OCI-LY1 (cell line): ENCODE results near the gene GRAMD1B.

Experiments used
- H2AFZ ChIP-seq: fragments of 200-600 bp; sonication (generic), shearing (Covaris generic); 2 replicates; pipeline ENCODE4 v1.6.0; 2014; ENCODE audit warnings: antibody characterized with exemption, mild to moderate bottlenecking, low read length
- H3F3A ChIP-seq: fragments of 200-600 bp; sonication (generic), shearing (Covaris generic); 2 replicates; pipeline ENCODE4 v1.6.0; 2014; ENCODE audit warnings: mild to moderate bottlenecking, antibody characterized with exemption, low read length, moderate library complexity; ENCODE audit not compliant: insufficient read depth
- H3K27ac ChIP-seq: fragments of 200-600 bp; sonication (generic); 2 replicates; pipeline ENCODE4 v1.5.1; 2014; ENCODE audit warnings: low read length, mixed run types, mild to moderate bottlenecking, low read depth; ENCODE audit not compliant: poor library complexity, severe bottlenecking
- H3K27me3 ChIP-seq: fragments of 200-600 bp; sonication (generic); 2 replicates; pipeline ENCODE4 v1.6.0; 2014; ENCODE audit warnings: antibody characterized with exemption, mild to moderate bottlenecking, low read length, moderate library complexity; ENCODE audit not compliant: insufficient read depth
- H3K36me3 ChIP-seq: fragments of 200-600 bp; sonication (generic); 2 replicates; pipeline ENCODE4 v1.6.1; 2014; ENCODE audit warnings: mild to moderate bottlenecking, antibody characterized with exemption, low read length, moderate library complexity, mixed read lengths; ENCODE audit not compliant: insufficient read depth
- H3K4me1 ChIP-seq: fragments of 200-600 bp; sonication (generic); 2 replicates; pipeline ENCODE4 v1.5.1; 2014; ENCODE audit warnings: mild to moderate bottlenecking, low read length, moderate library complexity; ENCODE audit not compliant: insufficient read depth, severe bottlenecking
- H3K4me2 ChIP-seq: fragments of 200-600 bp; sonication (generic), shearing (Covaris generic); 2 replicates; pipeline ENCODE4 v1.6.1; 2014; ENCODE audit warnings: low read length
- H3K4me3 ChIP-seq: fragments of 200-600 bp; sonication (generic); 2 replicates; pipeline ENCODE4 v1.5.1; 2014; ENCODE audit warnings: low read length, low read depth, mild to moderate bottlenecking, mixed read lengths; ENCODE audit not compliant: poor library complexity, severe bottlenecking
- H3K79me2 ChIP-seq: fragments of 200-600 bp; shearing (Covaris generic); 2 replicates; pipeline ENCODE4 v1.6.1; 2016; ENCODE audit warnings: mixed run types, low read length, mixed read lengths; ENCODE audit not compliant: insufficient read depth
- H3K9ac ChIP-seq: fragments of 200-600 bp; sonication (generic), shearing (Covaris generic); 2 replicates; pipeline ENCODE4 v1.6.1; 2014; ENCODE audit warnings: mild to moderate bottlenecking, low read length, mixed read lengths
- H3K9me2 ChIP-seq: fragments of 200-600 bp; sonication (generic), shearing (Covaris generic); 2 replicates; pipeline ENCODE4 v1.6.1; 2014; ENCODE audit warnings: low read depth, mild to moderate bottlenecking, low read length, mixed read lengths
- H3K9me3 ChIP-seq: fragments of 200-600 bp; shearing (Covaris generic); 2 replicates; pipeline ENCODE4 v1.6.1; 2014; ENCODE audit warnings: low read length, mixed read lengths
- H4K20me1 ChIP-seq: fragments of 200-600 bp; sonication (generic), shearing (Covaris generic); 2 replicates; pipeline ENCODE4 v1.6.0; 2016; ENCODE audit warnings: mild to moderate bottlenecking, low read length; ENCODE audit not compliant: insufficient read depth
- EZH2 ChIP-seq: fragments of 200-600 bp; sonication (generic), shearing (Covaris generic); IDR thresholded peaks from 2 replicates; pipeline ENCODE4 v1.8.0; 2017; ENCODE audit warnings: borderline replicate concordance, mixed run types, mild to moderate bottlenecking, antibody characterized with exemption, low read length, moderate library complexity, mixed read lengths
- TF ChIP-seq, protein P1 (sequence below): fragments of 200-600 bp; sonication (generic), shearing (Covaris generic); IDR thresholded peaks from 2 replicates; pipeline ENCODE4 v1.5.1; 2017; ENCODE audit warnings: mild to moderate bottlenecking, antibody characterized with exemption, low read length, moderate library complexity, mixed read lengths

The GRAMD1B gene

GRCh38 chr11:123576501-123576900, 146.4 kb downstream of the GRAMD1B start:
- Histone ChIP-seq H3K9ac (no peak overlapping the region), H3K4me1 (no peaks in the 10 kb centered on the region), H3K9me3 (no peaks in the 10 kb centered on the region), H3K79me2 (no peaks in the 10 kb centered on the region), H3K36me3 (no peaks in the 10 kb centered on the region), H2AFZ (no peak overlapping the region), H3K4me3 (no peak overlapping the region), H3K27me3 (no peaks in the 10 kb centered on the region), H3F3A (no peaks in the 10 kb centered on the region), H3K27ac (no peak overlapping the region), H3K4me2 (no peak overlapping the region), H3K9me2 (no peaks in the 10 kb centered on the region), H4K20me1 (no peaks in the 10 kb centered on the region)
- TF ChIP-seq, protein P1, sequence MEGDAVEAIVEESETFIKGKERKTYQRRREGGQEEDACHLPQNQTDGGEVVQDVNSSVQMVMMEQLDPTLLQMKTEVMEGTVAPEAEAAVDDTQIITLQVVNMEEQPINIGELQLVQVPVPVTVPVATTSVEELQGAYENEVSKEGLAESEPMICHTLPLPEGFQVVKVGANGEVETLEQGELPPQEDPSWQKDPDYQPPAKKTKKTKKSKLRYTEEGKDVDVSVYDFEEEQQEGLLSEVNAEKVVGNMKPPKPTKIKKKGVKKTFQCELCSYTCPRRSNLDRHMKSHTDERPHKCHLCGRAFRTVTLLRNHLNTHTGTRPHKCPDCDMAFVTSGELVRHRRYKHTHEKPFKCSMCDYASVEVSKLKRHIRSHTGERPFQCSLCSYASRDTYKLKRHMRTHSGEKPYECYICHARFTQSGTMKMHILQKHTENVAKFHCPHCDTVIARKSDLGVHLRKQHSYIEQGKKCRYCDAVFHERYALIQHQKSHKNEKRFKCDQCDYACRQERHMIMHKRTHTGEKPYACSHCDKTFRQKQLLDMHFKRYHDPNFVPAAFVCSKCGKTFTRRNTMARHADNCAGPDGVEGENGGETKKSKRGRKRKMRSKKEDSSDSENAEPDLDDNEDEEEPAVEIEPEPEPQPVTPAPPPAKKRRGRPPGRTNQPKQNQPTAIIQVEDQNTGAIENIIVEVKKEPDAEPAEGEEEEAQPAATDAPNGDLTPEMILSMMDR: no peak
- no peak for TF ChIP-seq EZH2

- H3K27ac ChIP-seq: no peak overlapping the region
- no peak for TF ChIP-seq EZH2
- TF ChIP-seq, protein P1: peak; percentile 61
- H3K4me3 ChIP-seq: no peak overlapping the region
- no peaks in the 10 kb centered on the region for H3F3A ChIP-seq
- no peak overlapping the region for H2AFZ ChIP-seq
- H3K4me2 ChIP-seq: no peak overlapping the region
- H3K4me1 ChIP-seq: no peaks in the 10 kb centered on the region
- H3K27me3 ChIP-seq: no peaks in the 10 kb centered on the region
- H3K79me2 ChIP-seq: no peaks in the 10 kb centered on the region
- H3K9me2 ChIP-seq: no peaks in the 10 kb centered on the region
- H3K9ac ChIP-seq: no peak overlapping the region
- no peaks in the 10 kb centered on the region for H3K9me3 ChIP-seq
- no peaks in the 10 kb centered on the region for H3K36me3 ChIP-seq
- H4K20me1 ChIP-seq: no peaks in the 10 kb centered on the region
These were observed 147.1 kb downstream of the GRAMD1B start for GRCh38 chr11:123577081-123577598.

GRCh38 chr11:123578778-123579481, 148.9 kb downstream of the GRAMD1B start:
- no peaks in the 10 kb centered on the region for H3K9me3 ChIP-seq
- H2AFZ ChIP-seq: no peak overlapping the region
- no peak overlapping the region for H3K4me3 ChIP-seq
- no peaks in the 10 kb centered on the region for H4K20me1 ChIP-seq
- no peaks in the 10 kb centered on the region for H3K4me1 ChIP-seq
- no peak overlapping the region for H3K4me2 ChIP-seq
- no peak overlapping the region for H3K27ac ChIP-seq
- no peaks in the 10 kb centered on the region for H3K27me3 ChIP-seq
- no peaks in the 10 kb centered on the region for H3K79me2 ChIP-seq
- TF ChIP-seq, protein P1: no peak
- TF ChIP-seq EZH2: no peak
- H3K9ac ChIP-seq: no peak overlapping the region
- H3F3A ChIP-seq: no peaks in the 10 kb centered on the region
- no peaks in the 10 kb centered on the region for H3K36me3 ChIP-seq
- H3K9me2 ChIP-seq: no peaks in the 10 kb centered on the region
